Mammary epithelial cell (primary cell): Measurements from ENCODE around the gene PABPC1L.

ENCODE experiments used
- EZH2 ChIP-seq: IDR thresholded peaks from 2 replicates; pipeline ENCODE4 v1.6.1; 2012; ENCODE audit warnings: low read length, inconsistent platforms, borderline replicate concordance
- TF ChIP-seq, protein P1 (sequence below), 2 donors: IDR thresholded peaks in 1 of 2; conservative IDR thresholded peaks in 1 of 2; 2 replicates each; pipeline ENCODE4 v1.5.1; 2011 to 2012; ENCODE audit warnings: inconsistent platforms in 2 of 2, low read length in 2 of 2, mild to moderate bottlenecking in 2 of 2, control low read depth in 1 of 2, low read depth in 1 of 2; ENCODE audit not compliant: insufficient read depth in 1 of 2; ENCODE audit errors: extremely low read depth in 1 of 2

DNA sequence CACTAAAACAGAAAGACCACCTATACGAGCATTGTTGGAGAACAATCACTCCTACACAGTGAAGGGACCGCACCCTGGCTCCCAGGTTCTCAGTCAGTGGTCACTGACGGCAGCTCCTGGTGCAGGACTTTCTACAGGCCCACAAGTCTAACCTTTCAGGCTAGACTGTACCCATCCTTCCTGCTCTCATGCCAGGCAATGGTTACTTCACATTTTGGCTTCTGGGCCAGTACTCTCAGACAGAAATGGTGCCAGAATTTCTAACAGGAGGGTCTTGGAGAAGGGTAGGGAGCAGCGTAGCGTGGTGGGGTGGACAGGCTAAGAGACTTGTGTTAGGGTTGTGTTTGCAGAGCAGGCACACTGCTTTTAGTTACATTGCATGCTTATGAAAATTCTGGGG is 38.2 kb downstream of the PABPC1L start:
- TF ChIP-seq, protein P1, sequence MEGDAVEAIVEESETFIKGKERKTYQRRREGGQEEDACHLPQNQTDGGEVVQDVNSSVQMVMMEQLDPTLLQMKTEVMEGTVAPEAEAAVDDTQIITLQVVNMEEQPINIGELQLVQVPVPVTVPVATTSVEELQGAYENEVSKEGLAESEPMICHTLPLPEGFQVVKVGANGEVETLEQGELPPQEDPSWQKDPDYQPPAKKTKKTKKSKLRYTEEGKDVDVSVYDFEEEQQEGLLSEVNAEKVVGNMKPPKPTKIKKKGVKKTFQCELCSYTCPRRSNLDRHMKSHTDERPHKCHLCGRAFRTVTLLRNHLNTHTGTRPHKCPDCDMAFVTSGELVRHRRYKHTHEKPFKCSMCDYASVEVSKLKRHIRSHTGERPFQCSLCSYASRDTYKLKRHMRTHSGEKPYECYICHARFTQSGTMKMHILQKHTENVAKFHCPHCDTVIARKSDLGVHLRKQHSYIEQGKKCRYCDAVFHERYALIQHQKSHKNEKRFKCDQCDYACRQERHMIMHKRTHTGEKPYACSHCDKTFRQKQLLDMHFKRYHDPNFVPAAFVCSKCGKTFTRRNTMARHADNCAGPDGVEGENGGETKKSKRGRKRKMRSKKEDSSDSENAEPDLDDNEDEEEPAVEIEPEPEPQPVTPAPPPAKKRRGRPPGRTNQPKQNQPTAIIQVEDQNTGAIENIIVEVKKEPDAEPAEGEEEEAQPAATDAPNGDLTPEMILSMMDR (conservative IDR thresholded peaks at IDR 0.05 in 1 of 2, IDR thresholded peaks at IDR 0.05 in 1 of 2; ENCODE audit: extremely low read depth in 1 of 2, insufficient read depth in 1 of 2, low read depth in 1 of 2, low read length in 2 of 2) = no peak
- no peak for TF ChIP-seq EZH2
